Effector memory CD4-positive, alpha-beta T cell (primary cell): ENCODE data around the gene TIPRL.

Experiments
- DNase-seq, 3 donors: peaks; one replicate each; pipeline ENCODE4 v3.0.0-alpha.2; 2020
- H3K27ac ChIP-seq: 2 replicates; pipeline ENCODE4 v1.7.0; 2013; ENCODE audit warnings: mild to moderate bottlenecking, low read length, moderate library complexity; ENCODE audit not compliant: insufficient read depth, poor library complexity, severe bottlenecking
- H3K27me3 ChIP-seq: replicated peaks from 2 replicates; pipeline ENCODE4 v1.7.0; 2013; ENCODE audit warnings: mild to moderate bottlenecking, low read length; ENCODE audit not compliant: insufficient read depth, control insufficient read depth, poor library complexity, severe bottlenecking
- H3K36me3 ChIP-seq: 2 replicates; pipeline ENCODE4 v1.7.0; 2013; ENCODE audit warnings: mild to moderate bottlenecking, low read length, moderate library complexity; ENCODE audit not compliant: control insufficient read depth, insufficient read depth
- H3K4me1 ChIP-seq: 2 replicates; pipeline ENCODE4 v1.7.0; 2013; ENCODE audit warnings: low read length, mild to moderate bottlenecking; ENCODE audit not compliant: control insufficient read depth, insufficient read depth, poor library complexity, severe bottlenecking
- H3K4me3 ChIP-seq: 2 replicates; pipeline ENCODE4 v1.7.0; 2013; ENCODE audit warnings: low read length, low read depth, mild to moderate bottlenecking; ENCODE audit not compliant: insufficient read depth, poor library complexity, severe bottlenecking
- H3K9me3 ChIP-seq: 2 replicates; pipeline ENCODE4 v1.7.0; 2013; ENCODE audit warnings: mild to moderate bottlenecking, low read length, moderate library complexity; ENCODE audit not compliant: control insufficient read depth

TIPRL gene

DNA sequence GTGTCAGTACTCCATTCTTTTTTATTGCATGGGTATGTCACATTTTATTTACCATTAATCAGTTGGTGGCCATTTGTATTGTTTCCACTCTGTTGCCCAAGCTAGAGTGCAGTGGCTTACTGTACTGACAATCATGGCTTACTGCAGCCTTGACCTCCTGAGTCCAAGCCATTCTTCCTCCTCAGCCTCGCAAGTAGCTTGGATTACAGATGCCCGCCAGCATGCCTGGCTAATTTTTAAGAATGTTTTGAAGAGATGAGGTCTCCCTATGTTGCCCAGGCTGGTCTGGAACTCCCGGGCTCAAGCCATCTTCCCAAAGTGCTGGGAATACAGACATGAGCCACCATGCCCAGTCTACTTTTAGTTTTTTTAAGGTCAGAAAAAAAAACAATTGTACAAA lies 46.2 kb downstream of the TIPRL start:
- H3K4me1 ChIP-seq = peaks cover 5% of the 10 kb centered on the region
- H3K27me3 ChIP-seq = no peaks in the 10 kb centered on the region
- no peaks in the 10 kb centered on the region for H3K9me3 ChIP-seq
- DNase-seq = no peak
- no peak overlapping the region for H3K27ac ChIP-seq
- H3K36me3 ChIP-seq = no peaks in the 10 kb centered on the region
- H3K4me3 ChIP-seq = peak overlapping the region; percentile 94

GRCh38 chr1:168225476-168226190 lies 46.9 kb downstream of the TIPRL start, which contains the start of gene SFT2D2:
SFT2D2 (plus strand) TSS chr1:168226004; CDS start chr1:168226080, 76 bp downstream.
- Histone ChIP-seq H3K4me3 (peak within 1 kb of the TSS; percentile 94), H3K27ac (peak within 1 kb of the TSS; percentile 81), H3K27me3 (no peaks in the 10 kb centered on the region), H3K4me1 (peaks cover 5% of the 10 kb centered on the region), H3K9me3 (no peaks in the 10 kb centered on the region), H3K36me3 (no peaks in the 10 kb centered on the region)
- DNase-seq = peak; percentile 55 to 66 (median 64)

GRCh38 chr1:168227620-168228019 lies 48.9 kb downstream of the TIPRL start:
- Histone ChIP-seq H3K9me3 (no peaks in the 10 kb centered on the region), H3K27me3 (no peaks in the 10 kb centered on the region), H3K36me3 (peaks cover 3% of the 10 kb centered on the region), H3K4me1 (peaks cover 5% of the 10 kb centered on the region), H3K4me3 (peak overlapping the region; percentile 94), H3K27ac (no peak overlapping the region)
- DNase-seq = no peak

GRCh38 chr1:168229893-168230292 lies 51.1 kb downstream of the TIPRL start:
- Histone ChIP-seq H3K9me3 (no peaks in the 10 kb centered on the region), H3K27me3 (no peaks in the 10 kb centered on the region), H3K4me3 (no peak overlapping the region), H3K36me3 (peaks cover 3% of the 10 kb centered on the region), H3K4me1 (peaks cover 5% of the 10 kb centered on the region), H3K27ac (no peak overlapping the region)
- DNase-seq = no peak

DNA sequence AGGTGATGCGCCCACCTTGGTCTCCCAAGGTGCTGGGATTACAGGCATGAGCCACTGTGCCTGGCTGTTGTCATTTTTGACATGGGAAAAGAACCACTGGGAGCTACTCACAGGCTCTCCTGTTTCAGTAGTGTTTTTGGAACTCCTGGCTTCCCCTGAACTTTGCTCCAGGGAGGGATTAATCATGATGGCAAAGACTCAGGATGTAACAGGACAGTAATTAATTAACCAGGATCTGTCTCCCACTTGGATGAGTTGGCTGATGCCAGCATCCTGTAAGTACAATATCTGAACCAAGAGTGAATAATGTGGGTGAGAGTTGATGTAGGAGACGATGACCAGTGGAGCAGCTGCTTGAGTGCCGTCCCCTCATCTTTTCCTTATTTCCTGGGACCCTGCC lies 51.9 kb downstream of the TIPRL start:
- DNase-seq = no peak
- no peak overlapping the region for H3K4me3 ChIP-seq

GRCh38 chr1:168234846-168235547 lies 56.2 kb downstream of the TIPRL start:
- Histone ChIP-seq H3K4me1 (peaks cover 3% of the 10 kb centered on the region), H3K27me3 (no peaks in the 10 kb centered on the region), H3K36me3 (peaks cover 20% of the 10 kb centered on the region), H3K27ac (no peak overlapping the region), H3K9me3 (no peaks in the 10 kb centered on the region), H3K4me3 (no peak overlapping the region)
- peak in 2 of 3 donors; percentile 8 to 12 for DNase-seq

More for the DNA sequence above, 51.9 kb downstream of the TIPRL start:
- Histone ChIP-seq H3K4me1 (peaks cover 8% of the 10 kb centered on the region), H3K36me3 (peaks cover 3% of the 10 kb centered on the region), H3K27ac (no peak overlapping the region), H3K27me3 (no peaks in the 10 kb centered on the region), H3K9me3 (no peaks in the 10 kb centered on the region)

DNA sequence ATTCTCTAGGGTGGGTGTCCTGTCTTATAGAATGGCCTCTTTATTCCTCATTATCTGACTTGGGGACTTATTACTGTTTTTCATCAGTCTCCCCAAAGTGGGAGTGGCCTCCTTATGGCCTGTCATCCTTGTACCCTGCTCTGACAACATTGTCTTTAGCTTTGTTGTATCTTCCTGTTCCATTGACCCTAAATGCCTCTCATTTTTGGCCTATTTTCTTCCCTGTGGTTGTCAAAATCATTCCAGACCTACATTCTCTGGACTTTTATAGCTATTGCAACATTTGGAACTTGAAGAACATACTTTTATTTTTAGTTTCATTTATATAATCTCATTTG lies 56.8 kb downstream of the TIPRL start:
- Histone ChIP-seq H3K4me1 (peaks cover 3% of the 10 kb centered on the region), H3K27me3 (no peaks in the 10 kb centered on the region), H3K36me3 (peaks cover 25% of the 10 kb centered on the region), H3K4me3 (no peak overlapping the region), H3K9me3 (no peaks in the 10 kb centered on the region), H3K27ac (no peak overlapping the region)
- DNase-seq = no peak

- peaks cover 30% of the 10 kb centered on the region for H3K36me3 ChIP-seq
- no peak for DNase-seq
- no peak overlapping the region for H3K27ac ChIP-seq
- H3K9me3 ChIP-seq = no peaks in the 10 kb centered on the region
- H3K4me3 ChIP-seq = no peak overlapping the region
- no peaks in the 10 kb centered on the region for H3K27me3 ChIP-seq
- H3K4me1 ChIP-seq = peaks cover 3% of the 10 kb centered on the region
Measured at GRCh38 chr1:168235937-168236336, 57.2 kb downstream of the TIPRL start.

DNA sequence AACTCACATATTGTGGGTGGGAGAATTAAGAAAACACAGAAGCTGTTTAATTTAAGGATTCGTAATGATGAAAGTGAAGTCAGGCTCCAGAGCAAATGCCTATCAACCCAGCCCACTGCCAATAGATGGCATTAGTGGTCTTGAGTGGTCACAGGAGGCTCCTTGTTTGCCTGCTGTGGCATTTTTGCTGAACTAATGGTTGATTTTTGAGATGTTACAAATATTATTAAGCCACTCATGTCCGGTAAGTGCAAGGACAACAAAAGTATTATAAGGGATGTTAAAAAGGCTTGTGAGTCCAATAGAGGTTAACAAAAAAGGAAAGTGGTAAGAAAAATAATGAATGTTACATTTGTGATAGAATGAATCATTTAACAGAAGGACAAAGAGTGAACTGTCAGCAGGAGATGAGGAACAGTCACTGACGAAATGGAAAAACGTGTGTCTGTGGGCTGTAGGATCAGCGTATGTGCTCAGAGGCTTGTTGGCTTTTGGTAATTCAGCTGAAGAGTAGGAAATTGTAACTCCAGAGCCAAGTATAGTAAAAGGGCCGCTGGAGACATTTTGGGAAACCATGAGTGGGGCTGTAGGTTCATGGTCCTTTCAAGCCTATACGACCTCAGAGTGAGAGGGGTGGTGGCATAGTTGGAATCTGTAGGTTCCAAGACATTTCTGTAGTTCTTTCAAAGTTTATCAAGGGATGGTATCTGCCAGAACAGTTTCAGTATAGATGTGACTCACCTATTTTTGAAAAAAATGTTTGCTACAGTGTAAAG lies 58.3 kb downstream of the TIPRL start:
- peaks cover 27% of the 10 kb centered on the region for H3K36me3 ChIP-seq
- DNase-seq = no peak
- no peaks in the 10 kb centered on the region for H3K27me3 ChIP-seq
- no peak overlapping the region for H3K4me3 ChIP-seq
- H3K27ac ChIP-seq = no peak overlapping the region
- H3K9me3 ChIP-seq = no peaks in the 10 kb centered on the region
- peaks cover 3% of the 10 kb centered on the region for H3K4me1 ChIP-seq

- no peaks in the 10 kb centered on the region for H3K9me3 ChIP-seq
- peaks cover 42% of the 10 kb centered on the region for H3K36me3 ChIP-seq
- no peak overlapping the region for H3K4me3 ChIP-seq
- H3K4me1 ChIP-seq = no peaks in the 10 kb centered on the region
- no peaks in the 10 kb centered on the region for H3K27me3 ChIP-seq
- no peak for DNase-seq
- H3K27ac ChIP-seq = no peak overlapping the region
Measured at GRCh38 chr1:168243198-168243597, 64.4 kb downstream of the TIPRL start.
